Measurements from ENCODE around the gene SLC35G3. TPM values are rescaled to one million over a fixed set of nuclear protein-coding genes. Genes with fewer than 3 reads are reported as not detected.
"Not testable (repeated sequence)": the region's sequence is repeated elsewhere in the genome, so short reads cannot be mapped to it uniquely, and the experiment has no call there.

SLC35G3 gene
- not detected in 2 replicates for total RNA-seq (2012; rRNA removed)
- polyA plus RNA-seq (2012; rRNA removed) = not detected in 2 replicates
- polyA plus RNA-seq (2012; cell fraction: cytosol; rRNA removed) = not detected in 2 replicates
- not detected in 2 replicates for polyA plus RNA-seq (2012; cell fraction: nucleus; rRNA removed; ENCODE audit: low replicate concordance)
- Bru-seq, nascent RNA = not detected
- BruChase-seq, experiment 1, labeled RNA remaining after a 6-hour chase = not detected
- BruChase-seq, experiment 2, labeled RNA remaining after a 2-hour chase = not detected
- long read RNA-seq = 0 reads

- DNase-seq; H3K56ac ChIP-seq (ENCODE audit: extremely low read depth, insufficient read depth, low read length); BruUV-seq (replicated peaks); H4K5ac ChIP-seq (ENCODE audit: low read depth, low read length); H2BK5ac ChIP-seq (ENCODE audit: low read depth, low read length, poor library complexity, severe bottlenecking); H2AK5ac ChIP-seq (ENCODE audit: low read depth, low read length); POLR2A ChIA-PET (ENCODE audit: unreplicated experiment); H3K27me3 ChIP-seq (ENCODE audit: control insufficient read depth, insufficient read depth, low read length); H3K4ac ChIP-seq (ENCODE audit: low read depth, low read length); H3K18ac ChIP-seq (ENCODE audit: low read depth, low read length); H4K20me1 ChIP-seq (ENCODE audit: insufficient read depth, low read length); H2BK15ac ChIP-seq (ENCODE audit: low read depth, low read length); H3K9ac ChIP-seq (ENCODE audit: low read depth, low read length); in situ Hi-C loops (cut with MboI; ENCODE audit: low sequenced_read_pairs); H2BK20ac ChIP-seq (ENCODE audit: low read depth, low read length); H4K8ac ChIP-seq (ENCODE audit: low read depth in 2 of 2, low read length in 2 of 2); H3K23ac ChIP-seq (ENCODE audit: low read depth, low read length); ATAC-seq (ENCODE audit: low read depth); H3K36me3 ChIP-seq (ENCODE audit: control insufficient read depth, insufficient read depth, low read length); H3K27ac ChIP-seq (ENCODE audit: insufficient read depth, low read length); H2AFZ ChIP-seq (replicated peaks; ENCODE audit: low read length, poor library complexity); CTCF ChIA-PET; H3K4me3 ChIP-seq (ENCODE audit: insufficient read depth, low read depth, low read length); H4K91ac ChIP-seq (ENCODE audit: insufficient read depth, low read depth, low read length); H2BK120ac ChIP-seq (ENCODE audit: low read depth, low read length); H3K9me1 ChIP-seq (ENCODE audit: insufficient read depth, low read length); H3K4me1 ChIP-seq (ENCODE audit: control insufficient read depth, insufficient read depth, low read length); H2AK9ac ChIP-seq (replicated peaks; ENCODE audit: low read depth, low read length, poor library complexity); H3K79me1 ChIP-seq (ENCODE audit: low read depth in 1 of 2, low read length in 2 of 2); H3K4me2 ChIP-seq (ENCODE audit: low read depth, low read length); H3K14ac ChIP-seq (replicated peaks; ENCODE audit: low read depth, low read length); H3K9me3 ChIP-seq (ENCODE audit: control insufficient read depth, insufficient read depth, low read length): not testable (repeated sequence)
- 70% methylated on average over 2 of the region's 12 CpGs; no CpG with 5 or more reads in 1 of the 2 experiments for WGBS, 2 experiments (ENCODE audit: extremely low coverage in 2 of 2, insufficient read length in 1 of 2)
- intact Hi-C loops (cut with micrococcal nuclease) = loop anchor here (10.0 kb wide), 1 partner anchor 101 kb away; no protein-coding TSS in a partner anchor
- dilution Hi-C loops (cut with HindIII; ENCODE audit: low sequenced_read_pairs, unreplicated experiment) = loop anchor here (25.0 kb wide), 1 partner anchor 343 kb away; the partner anchor contains the start of gene SLFN12L
Measured at GRCh38 chr17:35194001-35194400, at the start of gene SLC35G3. TSS of gene SLC35G3 (minus strand) at chr17:35194393. CDS start at chr17:35194307, 86 bp downstream.
